GM21723 (cell line): ENCODE measurements around the gene GDF11.

ENCODE experiments used
- ATAC-seq: cut with Tn5 transposase; IDR thresholded peaks from one replicate; pipeline ENCODE4 v1.9.1; 2021; ENCODE audit warnings: mild to moderate bottlenecking, moderate library complexity; ENCODE audit not compliant: unreplicated experiment

The GDF11 gene

DNA sequence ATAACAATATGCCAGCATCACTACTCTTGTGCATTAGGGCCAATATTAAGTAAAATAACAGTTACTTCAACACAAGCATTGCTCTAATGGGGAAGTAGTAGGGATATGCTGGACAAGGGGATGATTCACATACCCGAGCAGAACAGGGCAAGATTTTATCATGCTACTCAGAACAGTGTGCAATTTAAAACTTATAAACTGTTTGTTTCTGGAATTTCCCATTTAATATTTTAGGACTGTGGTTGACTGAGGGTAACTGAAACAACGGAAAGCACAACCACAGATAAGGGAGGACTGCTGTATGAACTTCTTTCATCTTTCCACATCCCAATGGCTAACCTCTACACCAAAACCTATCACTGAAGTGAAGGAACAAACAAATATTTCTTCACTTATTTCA is 37.8 kb downstream of the GDF11 start:
- ATAC-seq = no peak

DNA sequence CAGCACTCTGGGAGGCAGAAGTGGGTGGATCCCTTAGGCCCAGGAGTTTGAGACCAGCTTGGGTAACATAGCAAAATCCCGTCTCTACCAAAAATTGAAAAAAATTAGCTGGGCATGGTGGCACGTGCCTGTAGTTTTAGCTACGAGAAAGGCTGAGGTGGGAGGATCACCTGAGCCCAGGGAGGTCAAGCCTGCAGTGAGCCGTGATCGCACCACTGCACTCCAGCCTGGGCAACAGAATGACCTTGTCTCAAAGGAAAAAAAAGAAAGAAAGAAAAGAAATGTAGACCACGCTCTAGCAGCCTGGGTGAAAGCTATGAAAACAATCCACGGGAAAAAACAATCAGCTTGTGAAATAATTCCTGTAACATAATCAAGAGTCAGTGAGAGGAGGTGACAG is 45.6 kb downstream of the GDF11 start:
- ATAC-seq = no peak

DNA sequence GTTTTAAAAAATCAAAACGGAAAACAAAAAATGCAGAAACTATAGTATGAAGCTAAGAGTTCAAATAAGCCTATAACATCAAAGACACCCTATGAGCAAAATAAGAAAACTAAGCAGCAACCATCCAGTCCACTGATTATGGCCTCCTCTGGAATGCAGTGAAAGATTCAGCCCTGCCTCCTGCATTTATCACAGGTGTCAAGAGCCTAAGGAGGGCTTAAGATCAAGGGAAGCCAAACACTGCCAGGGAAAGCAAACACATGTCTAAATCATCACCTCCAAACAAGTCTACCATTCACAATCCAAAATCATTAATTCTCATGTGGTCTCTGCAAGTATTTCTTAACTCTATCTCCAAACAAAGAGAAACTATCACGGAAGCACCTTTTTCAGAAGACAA is 46.2 kb downstream of the GDF11 start:
- ATAC-seq = no peak

DNA sequence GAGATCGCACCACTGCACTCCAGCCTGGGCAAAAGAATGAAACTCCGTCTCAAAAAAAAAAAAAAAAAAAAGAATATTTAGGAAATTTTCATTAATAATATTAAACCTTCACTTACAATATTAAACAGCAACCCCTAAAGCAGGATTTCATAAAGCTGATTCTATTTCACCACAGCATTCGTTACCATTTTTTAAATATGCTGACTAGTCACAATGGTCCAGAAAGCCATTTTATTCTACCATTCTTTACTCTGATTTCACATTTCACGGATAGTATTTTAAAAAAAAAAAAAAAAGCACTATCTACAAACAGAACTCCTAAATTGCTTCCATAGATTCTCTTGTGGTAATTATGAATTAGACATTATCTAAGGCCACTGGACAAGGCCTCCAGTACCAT is 47.0 kb downstream of the GDF11 start:
- no peak for ATAC-seq

- ATAC-seq = no peak
Measured at GRCh38 chr12:55795950-55796349, 53.0 kb downstream of the GDF11 start.

GRCh38 chr12:55797068-55797467 is 54.1 kb downstream of the GDF11 start:
- ATAC-seq = no peak

DNA sequence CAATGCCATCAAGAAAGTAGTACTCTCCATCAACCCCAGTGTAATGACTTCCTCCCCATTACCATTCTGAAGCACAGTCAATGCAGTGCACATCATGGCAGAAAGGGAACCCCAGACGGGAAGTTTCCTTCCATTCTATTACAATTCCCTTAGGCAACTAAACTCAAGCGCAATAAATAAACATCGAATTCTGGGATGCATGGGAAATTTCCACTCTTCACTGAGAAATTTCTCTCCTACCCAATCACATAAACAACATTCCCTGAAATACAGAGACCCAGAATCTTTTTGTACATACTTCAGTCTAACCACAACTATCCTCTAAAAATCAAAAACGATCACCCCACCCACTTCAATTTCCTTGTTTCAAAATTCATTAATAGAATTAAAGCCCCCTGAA is 54.6 kb downstream of the GDF11 start:
- no peak for ATAC-seq
